NCI-H345 (cell line): ENCODE measurements around the gene ATP23.

Experiments used
- DNase-seq: peaks from one replicate; lab custom pipeline; 2025; lab: John Stamatoyannopoulos, UW

ATP23 gene

GRCh38 chr12:57983146-57983857, 41.9 kb downstream of the ATP23 start:
- DNase-seq, result peak; percentile 48

- no peak for DNase-seq
Measured at GRCh38 chr12:57983858-57984505, 42.6 kb downstream of the ATP23 start.

- no peak for DNase-seq
Measured at GRCh38 chr12:57984629-57985151, 43.3 kb downstream of the ATP23 start.

GRCh38 chr12:57985685-57986084, 44.3 kb downstream of the ATP23 start:
- no peak for DNase-seq

- DNase-seq, result no peak
Measured at GRCh38 chr12:57989838-57990237, 48.5 kb downstream of the ATP23 start.

- no peak for DNase-seq
Measured at GRCh38 chr12:57990241-57990883, 49.0 kb downstream of the ATP23 start.

GRCh38 chr12:57992001-57992400, 50.6 kb downstream of the ATP23 start:
- no peak for DNase-seq

GRCh38 chr12:57993030-57993429, 51.7 kb downstream of the ATP23 start:
- DNase-seq, result no peak

GRCh38 chr12:57993834-57994233, 52.5 kb downstream of the ATP23 start:
- no peak for DNase-seq

GRCh38 chr12:57996520-57996919, 55.2 kb downstream of the ATP23 start:
- no peak for DNase-seq

- no peak for DNase-seq
Measured at GRCh38 chr12:57998251-57998650, 56.9 kb downstream of the ATP23 start.

GRCh38 chr12:58000499-58000898, 59.1 kb downstream of the ATP23 start:
- no peak for DNase-seq

GRCh38 chr12:58007875-58008274, 66.5 kb downstream of the ATP23 start:
- no peak for DNase-seq

- no peak for DNase-seq
Measured at GRCh38 chr12:58008634-58009033, 67.3 kb downstream of the ATP23 start.
